Measurements from ENCODE around the gene CFAP410.
"Not testable (repeated sequence)": the region's sequence is repeated elsewhere in the genome, so short reads cannot be mapped to it uniquely, and the experiment has no call there.

CFAP410 gene

GRCh38 chr21:44288251-44289110 is 50.7 kb downstream of the CFAP410 start:
- no peak for TF ChIP-seq CTCF (IDR thresholded peaks at IDR 0.05; ENCODE audit: unreplicated experiment in 3 of 3)
- H3K27me3 Mint-ChIP-seq (ENCODE audit: low read depth) = peaks cover 42% of the 10 kb centered on the region
- no peak overlapping the region for H3K27ac Mint-ChIP-seq
- no peaks in the 10 kb centered on the region for H3K36me3 Mint-ChIP-seq (ENCODE audit: low read depth)
- H3K9me3 Mint-ChIP-seq = no peaks in the 10 kb centered on the region
- H3K4me1 Mint-ChIP-seq = peaks cover 4% of the 10 kb centered on the region
- H3K4me3 Mint-ChIP-seq = no peak overlapping the region

GRCh38 chr21:44286716-44287632 is 52.2 kb downstream of the CFAP410 start:
- peaks cover 14% of the 10 kb centered on the region for H3K4me1 Mint-ChIP-seq
- no peak overlapping the region for H3K27ac Mint-ChIP-seq
- H3K27me3 Mint-ChIP-seq (ENCODE audit: low read depth) = peaks cover 48% of the 10 kb centered on the region
- no peaks in the 10 kb centered on the region for H3K36me3 Mint-ChIP-seq (ENCODE audit: low read depth)
- no peaks in the 10 kb centered on the region for H3K9me3 Mint-ChIP-seq
- H3K4me3 Mint-ChIP-seq = no peak overlapping the region
- no peak for TF ChIP-seq CTCF (IDR thresholded peaks at IDR 0.05; ENCODE audit: unreplicated experiment in 3 of 3)

- no peak overlapping the region for H3K27ac Mint-ChIP-seq
- H3K4me3 Mint-ChIP-seq = no peak overlapping the region
- H3K9me3 Mint-ChIP-seq = no peaks in the 10 kb centered on the region
- peaks cover 14% of the 10 kb centered on the region for H3K4me1 Mint-ChIP-seq
- peaks cover 50% of the 10 kb centered on the region for H3K27me3 Mint-ChIP-seq (ENCODE audit: low read depth)
- TF ChIP-seq CTCF (IDR thresholded peaks at IDR 0.05; ENCODE audit: unreplicated experiment in 3 of 3) = no peak
- no peaks in the 10 kb centered on the region for H3K36me3 Mint-ChIP-seq (ENCODE audit: low read depth)
Measured at GRCh38 chr21:44286086-44286715, 53.0 kb downstream of the CFAP410 start.

GRCh38 chr21:44285138-44285992 is 53.8 kb downstream of the CFAP410 start, which contains the start of gene AIRE:
Gene AIRE, plus strand, starts transcription at chr21:44285876. Its CDS starts 131 bp downstream, at chr21:44286007.
- peaks cover 14% of the 10 kb centered on the region for H3K4me1 Mint-ChIP-seq
- peaks cover 47% of the 10 kb centered on the region for H3K27me3 Mint-ChIP-seq (ENCODE audit: low read depth)
- TF ChIP-seq CTCF (IDR thresholded peaks at IDR 0.05; ENCODE audit: unreplicated experiment in 3 of 3) = no peak
- no peaks in the 10 kb centered on the region for H3K9me3 Mint-ChIP-seq
- H3K27ac Mint-ChIP-seq = no peak within 1 kb of the TSS
- no peaks in the 10 kb centered on the region for H3K36me3 Mint-ChIP-seq (ENCODE audit: low read depth)
- H3K4me3 Mint-ChIP-seq = no peak within 1 kb of the TSS

GRCh38 chr21:44283948-44284347 is 55.2 kb downstream of the CFAP410 start:
- Mint-ChIP-seq H3K36me3 (ENCODE audit: low read depth) (no peaks in the 10 kb centered on the region), H3K4me3 (no peak overlapping the region), H3K9me3 (no peaks in the 10 kb centered on the region), H3K27ac (peak overlapping the region in 1 of 3 experiments; percentile 20), H3K4me1 (peaks cover 24% of the 10 kb centered on the region), H3K27me3 (ENCODE audit: low read depth) (peaks cover 44% of the 10 kb centered on the region)
- TF ChIP-seq CTCF (IDR thresholded peaks at IDR 0.05; ENCODE audit: unreplicated experiment in 3 of 3) = no peak

GRCh38 chr21:44283211-44283785 is 55.9 kb downstream of the CFAP410 start:
- H3K36me3 Mint-ChIP-seq (ENCODE audit: low read depth); H3K9me3 Mint-ChIP-seq; H3K27ac Mint-ChIP-seq: not testable (repeated sequence)
- H3K4me1 Mint-ChIP-seq = peaks cover 24% of the 10 kb centered on the region
- peak overlapping the region in 1 of 3 experiments; percentile 16 for H3K4me3 Mint-ChIP-seq
- H3K27me3 Mint-ChIP-seq (ENCODE audit: low read depth) = peaks cover 40% of the 10 kb centered on the region
